GM12891 (cell line): Measurements from ENCODE around the gene KCNQ5.

Experiments
- PAX5 ChIP-seq: IDR thresholded peaks from 2 replicates; pipeline ENCODE4 v1.6.1; 2011; ENCODE audit warnings: low read length, moderate library complexity, mild to moderate bottlenecking; ENCODE audit not compliant: insufficient read depth, severe bottlenecking
- POLR2A ChIP-seq: IDR thresholded peaks from 2 replicates; pipeline ENCODE4 v1.6.1; 2011; ENCODE audit warnings: low read depth, low read length, control low read depth
- POLR2AphosphoS5 ChIP-seq: IDR thresholded peaks from 2 replicates; pipeline ENCODE4 v1.6.1; 2011; ENCODE audit warnings: low read depth, low read length, control low read depth
- SPI1 ChIP-seq: IDR thresholded peaks from 2 replicates; pipeline ENCODE4 v1.6.1; 2011; ENCODE audit warnings: low read depth, low read length, control low read depth
- TAF1 ChIP-seq: IDR thresholded peaks from 2 replicates; pipeline ENCODE4 v1.6.1; 2011; ENCODE audit warnings: low read depth, low read length, control low read depth

DNA sequence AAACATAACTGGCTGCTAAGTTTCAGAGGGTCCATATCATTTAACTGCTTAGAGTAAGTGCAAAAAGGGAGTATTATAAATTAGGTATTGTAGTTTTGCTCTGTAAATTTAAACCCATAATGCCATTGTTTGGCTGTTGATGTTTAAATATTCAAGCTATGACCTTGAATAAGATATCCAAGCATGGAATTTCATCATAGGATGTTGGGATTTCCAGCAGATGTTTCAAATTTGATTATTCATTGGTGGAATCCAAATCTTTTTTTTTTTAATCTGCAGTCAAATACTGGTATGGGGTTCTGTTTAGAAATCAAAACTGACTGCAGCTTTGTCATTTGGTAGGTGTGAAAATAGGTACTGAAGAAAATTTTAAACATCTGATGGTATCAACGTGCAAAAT lies 442.4 kb downstream of the KCNQ5 start:
- TF ChIP-seq POLR2A = no peak
- no peak for TF ChIP-seq POLR2AphosphoS5
- no peak for TF ChIP-seq TAF1
- TF ChIP-seq PAX5 = no peak
- no peak for TF ChIP-seq SPI1
